Endodermal cell (in vitro differentiated cells): ENCODE results near the gene SPTLC3. TPM values are rescaled to one million over a fixed set of nuclear protein-coding genes. Genes with fewer than 3 reads are reported as not detected.

Source experiments
- DNase-seq: peaks from one replicate; pipeline ENCODE4 v3.0.0-alpha.2; 2017
- H3K27ac ChIP-seq: 2 replicates; pipeline ENCODE4 v1.5.1; 2013; ENCODE audit warnings: mild to moderate bottlenecking, low read depth, low read length, moderate library complexity
- H3K27me3 ChIP-seq: 2 replicates; pipeline ENCODE4 v1.6.1; 2013; ENCODE audit warnings: mild to moderate bottlenecking, low read length, moderate library complexity; ENCODE audit not compliant: insufficient read depth, control insufficient read depth, poor library complexity, severe bottlenecking
- H3K36me3 ChIP-seq: 2 replicates; pipeline ENCODE4 v1.7.0; 2013; ENCODE audit warnings: mild to moderate bottlenecking, low read length, moderate library complexity; ENCODE audit not compliant: control insufficient read depth, insufficient read depth
- H3K4me1 ChIP-seq: one replicate; pipeline ENCODE4 v1.7.0; 2013; ENCODE audit warnings: low read length; ENCODE audit not compliant: control insufficient read depth, insufficient read depth
- H3K4me3 ChIP-seq: 2 replicates; pipeline ENCODE4 v1.5.1; 2013; ENCODE audit warnings: mild to moderate bottlenecking, low read length, moderate library complexity
- H3K9ac ChIP-seq: 2 replicates; pipeline ENCODE4 v1.6.1; 2013; ENCODE audit warnings: mild to moderate bottlenecking, low read length, moderate library complexity; ENCODE audit not compliant: poor library complexity, severe bottlenecking; ENCODE audit errors: extremely low read depth
- H3K9me3 ChIP-seq: 2 replicates; pipeline ENCODE4 v1.6.1; 2013; ENCODE audit warnings: mild to moderate bottlenecking, low read length, moderate library complexity; ENCODE audit not compliant: control insufficient read depth
- H3K27ac Mint-ChIP-seq: 2 replicates; pipeline ENCODE4 v1.8.0; 2020; ENCODE audit warnings: mixed read lengths
- H3K27me3 Mint-ChIP-seq: 2 replicates; pipeline ENCODE4 v1.8.0; 2021; ENCODE audit warnings: mild to moderate bottlenecking, mixed read lengths; ENCODE audit not compliant: insufficient read depth
- H3K36me3 Mint-ChIP-seq: 2 replicates; pipeline ENCODE4 v1.8.0; 2020; ENCODE audit warnings: low read depth, mixed read lengths
- H3K4me1 Mint-ChIP-seq: 2 replicates; pipeline ENCODE4 v1.8.0; 2020; ENCODE audit warnings: mixed read lengths
- H3K4me3 Mint-ChIP-seq: 2 replicates; pipeline ENCODE4 v1.8.0; 2020; ENCODE audit warnings: mild to moderate bottlenecking, moderate library complexity, mixed read lengths
- H3K9me3 Mint-ChIP-seq: 2 replicates; pipeline ENCODE4 v1.8.0; 2020; ENCODE audit warnings: mild to moderate bottlenecking, mixed read lengths
- CTCF ChIP-seq: fragments of 200-600 bp; sonication (generic); conservative IDR thresholded peaks from 2 replicates; pipeline ENCODE4 v1.5.0; 2021; ENCODE audit warnings: antibody characterized with exemption, mild to moderate bottlenecking
- WGBS, 2 experiments: methylation state at CpG; one replicate each; pipeline versions ENCODE4 v1.1.5 to v1.1.7; 2013; ENCODE audit warnings: missing lambda C conversion rate in 2 of 2, mixed read lengths in 1 of 2; ENCODE audit not compliant: insufficient coverage in 1 of 2, insufficient read length in 1 of 2; 5-methylcytosine and 5-hydroxymethylcytosine counted together
- long read RNA-seq, 4 experiments: library from polyadenylated mRNA in 2 of 4; library from RNA in 1 of 4; library from capped mRNA in 1 of 4; stranded (forward) in 3 of 4; unstranded in 1 of 4; transcript quantifications; one replicate each; pipeline ENCODE4 v2.0.0, GENCODE V29; 2020 to 2021; ENCODE audit warnings: inconsistent platforms in 1 of 4
- polyA plus RNA-seq, 2 experiments: library from polyadenylated mRNA; stranded (reverse); fragments of 50-300 nt; gene quantifications; one replicate each; pipeline ENCODE4 v1.2.3, GENCODE V29; 2013
- total RNA-seq, 2 donors: library from RNA; stranded (reverse); fragmentation: NEBNext Ultra II Directional in 1 of 2; extraction: Animal tissue kit (Norgen Biotek cat#: 25700) in 1 of 2; gene quantifications; 2 replicates in 1 of 2; 3 replicates in 1 of 2; pipeline ENCODE4 v1.2.1, GENCODE V29; 2021

Gene SPTLC3
- 1 to 10 TPM; 1.6 TPM for total RNA-seq
- polyA plus RNA-seq (2013, experiment 1 of 2), result 1.3 TPM
- 0.62 TPM for polyA plus RNA-seq (2013, experiment 2 of 2)
- long read RNA-seq, experiment 1, result 0 reads
- long read RNA-seq, experiment 2, full-length matches to known transcripts, result 1 of 3 reads
- long read RNA-seq, experiment 2, partial matches to known transcripts, result 1 of 3 reads
- long read RNA-seq, experiment 2, other reads (novel, unspliced or antisense), result 1 of 3 reads
- long read RNA-seq, experiment 3, partial matches to known transcripts, result 0 of 2 reads
- long read RNA-seq, experiment 3, other reads (novel, unspliced or antisense), result 2 of 2 reads
- long read RNA-seq, experiment 4, result 0 reads

- Histone ChIP-seq H3K36me3 (no peaks in the 10 kb centered on the region), H3K9me3 (no peaks in the 10 kb centered on the region), H3K9ac (no peak within 1 kb of the TSS), H3K4me1 (no peaks in the 10 kb centered on the region), H3K27ac (no peak within 1 kb of the TSS), H3K4me3 (no peak within 1 kb of the TSS), H3K27me3 (no peaks in the 10 kb centered on the region)
- Mint-ChIP-seq H3K27ac (no peak within 1 kb of the TSS), H3K4me3 (peak within 1 kb of the TSS; percentile 41), H3K4me1 (peaks cover 14% of the 10 kb centered on the region), H3K27me3 (no peaks in the 10 kb centered on the region), H3K9me3 (no peaks in the 10 kb centered on the region), H3K36me3 (no peaks in the 10 kb centered on the region)
- 44 to 54% methylated on average over 5 to 9 of the region's 9 CpGs for WGBS, 2 experiments
- TF ChIP-seq CTCF, result peak; percentile 49
- DNase-seq, result peak; percentile 86
These were observed at the start of gene SPTLC3 for GRCh38 chr20:13008761-13009681. Gene SPTLC3, plus strand, starts transcription at chr20:13008972. Its CDS starts 296 bp downstream, at chr20:13009268.

GRCh38 chr20:12961725-12962124, 47.0 kb upstream of the SPTLC3 start:
- no peak for TF ChIP-seq CTCF
- H3K4me1 ChIP-seq, result no peaks in the 10 kb centered on the region
- H3K27ac Mint-ChIP-seq, result no peak overlapping the region
- no peaks in the 10 kb centered on the region for H3K36me3 ChIP-seq
- no peaks in the 10 kb centered on the region for H3K27me3 ChIP-seq
- no peak overlapping the region for H3K4me3 Mint-ChIP-seq
- no peak overlapping the region for H3K9ac ChIP-seq
- H3K27ac ChIP-seq, result no peak overlapping the region
- no peaks in the 10 kb centered on the region for H3K27me3 Mint-ChIP-seq
- H3K4me3 ChIP-seq, result no peak overlapping the region
- no peaks in the 10 kb centered on the region for H3K9me3 ChIP-seq
- H3K4me1 Mint-ChIP-seq, result no peaks in the 10 kb centered on the region
- DNase-seq, result no peak
- H3K36me3 Mint-ChIP-seq, result no peaks in the 10 kb centered on the region
- WGBS, 2 experiments, result 90% methylated on average over 2 of the region's 4 CpGs; no CpG with 5 or more reads in 1 of the 2 experiments
- H3K9me3 Mint-ChIP-seq, result no peaks in the 10 kb centered on the region

GRCh38 chr20:12962895-12963294, 45.9 kb upstream of the SPTLC3 start:
- no peak for DNase-seq
- Mint-ChIP-seq H3K36me3 (no peaks in the 10 kb centered on the region), H3K4me3 (no peak overlapping the region), H3K27me3 (no peaks in the 10 kb centered on the region), H3K9me3 (no peaks in the 10 kb centered on the region), H3K27ac (no peak overlapping the region), H3K4me1 (no peaks in the 10 kb centered on the region)
- Histone ChIP-seq H3K4me3 (no peak overlapping the region), H3K36me3 (no peaks in the 10 kb centered on the region), H3K4me1 (no peaks in the 10 kb centered on the region), H3K27me3 (no peaks in the 10 kb centered on the region), H3K9me3 (no peaks in the 10 kb centered on the region), H3K27ac (no peak overlapping the region), H3K9ac (no peak overlapping the region)
- WGBS, 2 experiments, result 67 to 93% methylated on average over 1 to 2 of the region's 2 CpGs
- TF ChIP-seq CTCF, result no peak
